ENCODE results near the gene ATP1A1.

DNA sequence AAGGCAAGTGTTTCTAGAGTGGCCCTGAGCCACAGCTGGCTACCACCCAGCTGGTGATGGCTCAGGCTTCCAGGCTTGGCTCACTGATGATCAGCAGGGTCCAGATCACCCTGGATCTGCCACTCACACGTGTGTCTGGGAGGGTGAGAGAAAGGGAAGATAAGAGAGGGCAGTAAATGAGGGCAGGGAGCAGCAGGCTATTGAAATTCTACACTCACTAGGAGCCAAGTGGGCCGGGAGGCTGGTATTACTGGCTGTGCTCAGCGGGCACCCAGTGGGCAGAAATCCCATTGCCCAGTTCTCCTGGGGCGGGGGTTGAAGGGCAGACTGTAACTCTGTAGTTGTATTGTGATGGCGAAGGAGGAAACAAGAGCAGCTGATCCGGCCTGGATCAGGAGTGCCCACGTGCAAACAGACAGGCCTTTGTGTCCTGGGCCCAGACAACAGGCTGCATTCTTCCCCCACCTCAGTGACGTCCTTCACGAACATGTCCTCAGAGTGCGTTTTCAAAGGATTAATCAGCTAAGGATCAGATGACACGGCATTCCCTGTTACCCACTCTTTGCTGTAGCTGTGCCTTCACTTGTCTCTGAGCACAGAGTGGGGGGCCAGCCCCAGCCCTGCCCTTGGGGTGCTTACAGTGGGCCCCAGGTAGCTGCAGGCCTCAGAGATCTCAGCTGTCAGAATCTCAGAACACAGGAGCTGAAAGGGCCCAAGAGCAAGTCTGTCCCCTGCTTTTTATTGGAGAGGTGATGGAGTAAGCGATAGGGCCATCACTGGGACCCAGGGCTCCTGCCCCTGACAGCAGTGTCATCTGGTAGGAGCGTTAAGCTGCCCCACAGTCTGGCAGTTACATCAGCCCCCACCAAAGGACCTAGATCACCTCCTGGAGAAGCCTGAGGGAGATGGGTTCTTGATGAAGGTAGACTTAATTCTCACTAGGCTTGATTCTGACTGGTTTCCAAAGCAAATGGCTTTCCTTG is 60.5 kb downstream of the ATP1A1 start:
- TF ChIP-seq POLR2AphosphoS5 (IDR thresholded peaks at IDR 0.05; ENCODE audit: insufficient read depth in 1 of 2, low read depth in 1 of 2), result no peak
- TF ChIP-seq, protein P1, sequence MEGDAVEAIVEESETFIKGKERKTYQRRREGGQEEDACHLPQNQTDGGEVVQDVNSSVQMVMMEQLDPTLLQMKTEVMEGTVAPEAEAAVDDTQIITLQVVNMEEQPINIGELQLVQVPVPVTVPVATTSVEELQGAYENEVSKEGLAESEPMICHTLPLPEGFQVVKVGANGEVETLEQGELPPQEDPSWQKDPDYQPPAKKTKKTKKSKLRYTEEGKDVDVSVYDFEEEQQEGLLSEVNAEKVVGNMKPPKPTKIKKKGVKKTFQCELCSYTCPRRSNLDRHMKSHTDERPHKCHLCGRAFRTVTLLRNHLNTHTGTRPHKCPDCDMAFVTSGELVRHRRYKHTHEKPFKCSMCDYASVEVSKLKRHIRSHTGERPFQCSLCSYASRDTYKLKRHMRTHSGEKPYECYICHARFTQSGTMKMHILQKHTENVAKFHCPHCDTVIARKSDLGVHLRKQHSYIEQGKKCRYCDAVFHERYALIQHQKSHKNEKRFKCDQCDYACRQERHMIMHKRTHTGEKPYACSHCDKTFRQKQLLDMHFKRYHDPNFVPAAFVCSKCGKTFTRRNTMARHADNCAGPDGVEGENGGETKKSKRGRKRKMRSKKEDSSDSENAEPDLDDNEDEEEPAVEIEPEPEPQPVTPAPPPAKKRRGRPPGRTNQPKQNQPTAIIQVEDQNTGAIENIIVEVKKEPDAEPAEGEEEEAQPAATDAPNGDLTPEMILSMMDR (IDR thresholded peaks at IDR 0.05), result no peak

Measured in vagina (tissue), 2 donors.